Stomach smooth muscle (tissue), 2 donors: ENCODE data around the gene CLEC9A.
"Not testable (repeated sequence)": the region's sequence is repeated elsewhere in the genome, so short reads cannot be mapped to it uniquely, and the experiment has no call there.

Experiments used
- H3K27ac ChIP-seq: one replicate; pipeline ENCODE4 v1.7.0; 2013; ENCODE audit warnings: mild to moderate bottlenecking, low read length, inconsistent platforms
- H3K27me3 ChIP-seq, 2 donors: one replicate each; pipeline ENCODE4 v1.7.0; 2013; ENCODE audit warnings: low read length in 2 of 2; ENCODE audit not compliant: insufficient read depth in 2 of 2, control insufficient read depth in 1 of 2
- H3K36me3 ChIP-seq, 2 donors: one replicate each; pipeline ENCODE4 v1.7.0; 2013; ENCODE audit warnings: low read length in 2 of 2; ENCODE audit not compliant: control insufficient read depth in 2 of 2, insufficient read depth in 2 of 2
- H3K4me1 ChIP-seq: one replicate; pipeline ENCODE4 v1.7.0; 2013; ENCODE audit warnings: low read length; ENCODE audit not compliant: control insufficient read depth, insufficient read depth
- H3K4me3 ChIP-seq, 2 donors: one replicate each; pipeline ENCODE4 v1.7.0; 2013; ENCODE audit warnings: low read length in 2 of 2
- H3K9ac ChIP-seq, 2 donors: one replicate each; pipeline ENCODE4 v1.7.0; 2013; ENCODE audit warnings: low read length in 2 of 2, mild to moderate bottlenecking in 1 of 2
- H3K9me3 ChIP-seq, 2 donors: one replicate each; pipeline ENCODE4 v1.7.0; 2013; ENCODE audit warnings: low read length in 2 of 2; ENCODE audit not compliant: control insufficient read depth in 2 of 2
- donor health status: healthy.
- donor health status: Pancreatic carcinoma.

CLEC9A gene

GRCh38 chr12:10026666-10027065 lies 3.8 kb upstream of the CLEC9A start:
- not testable (repeated sequence) for H3K9me3 ChIP-seq, H3K36me3 ChIP-seq, H3K4me1 ChIP-seq, H3K9ac ChIP-seq, H3K4me3 ChIP-seq, H3K27ac ChIP-seq, H3K27me3 ChIP-seq

DNA sequence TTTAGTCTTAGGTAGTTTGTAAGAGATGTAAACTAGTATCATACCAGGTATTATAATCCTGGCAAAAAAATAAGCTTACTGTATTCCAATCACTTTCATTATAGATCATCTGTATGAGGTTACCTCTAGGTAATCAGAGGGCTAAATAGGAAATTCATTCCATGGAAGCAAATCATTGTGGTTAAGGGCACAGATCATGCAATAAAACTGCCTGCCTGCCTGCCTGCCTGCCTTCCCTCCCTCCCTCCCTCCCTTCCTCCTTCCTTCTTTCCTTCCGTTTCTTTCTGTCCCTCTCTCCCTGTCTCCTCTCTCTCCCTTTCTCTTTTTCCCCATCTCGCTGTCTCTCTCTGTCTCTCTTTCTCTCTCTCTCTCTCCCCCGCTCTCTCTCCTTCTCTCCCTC lies 3.2 kb upstream of the CLEC9A start:
- no peak overlapping the region for H3K4me3 ChIP-seq
- no peak overlapping the region for H3K9ac ChIP-seq
- H3K27me3 ChIP-seq, result no peaks in the 10 kb centered on the region
- H3K4me1 ChIP-seq, result no peaks in the 10 kb centered on the region
- no peaks in the 10 kb centered on the region for H3K9me3 ChIP-seq
- no peaks in the 10 kb centered on the region for H3K36me3 ChIP-seq
- no peak overlapping the region for H3K27ac ChIP-seq

GRCh38 chr12:10027721-10028120 lies 2.8 kb upstream of the CLEC9A start:
- no peak overlapping the region for H3K4me3 ChIP-seq
- H3K27ac ChIP-seq, result no peak overlapping the region
- no peaks in the 10 kb centered on the region for H3K9me3 ChIP-seq

GRCh38 chr12:10031321-10031720 lies 839 bp downstream of the CLEC9A start:
- H3K27me3 ChIP-seq, result no peaks in the 10 kb centered on the region
- no peak overlapping the region for H3K9ac ChIP-seq
- H3K4me1 ChIP-seq, result no peaks in the 10 kb centered on the region
- no peak overlapping the region for H3K27ac ChIP-seq
- H3K9me3 ChIP-seq, result no peaks in the 10 kb centered on the region
- no peak overlapping the region for H3K4me3 ChIP-seq
- no peaks in the 10 kb centered on the region for H3K36me3 ChIP-seq

More at GRCh38 chr12:10027721-10028120, 2.8 kb upstream of the CLEC9A start:
- H3K27me3 ChIP-seq, result no peaks in the 10 kb centered on the region
- H3K36me3 ChIP-seq, result no peaks in the 10 kb centered on the region
- no peaks in the 10 kb centered on the region for H3K4me1 ChIP-seq
- H3K9ac ChIP-seq, result no peak overlapping the region

DNA sequence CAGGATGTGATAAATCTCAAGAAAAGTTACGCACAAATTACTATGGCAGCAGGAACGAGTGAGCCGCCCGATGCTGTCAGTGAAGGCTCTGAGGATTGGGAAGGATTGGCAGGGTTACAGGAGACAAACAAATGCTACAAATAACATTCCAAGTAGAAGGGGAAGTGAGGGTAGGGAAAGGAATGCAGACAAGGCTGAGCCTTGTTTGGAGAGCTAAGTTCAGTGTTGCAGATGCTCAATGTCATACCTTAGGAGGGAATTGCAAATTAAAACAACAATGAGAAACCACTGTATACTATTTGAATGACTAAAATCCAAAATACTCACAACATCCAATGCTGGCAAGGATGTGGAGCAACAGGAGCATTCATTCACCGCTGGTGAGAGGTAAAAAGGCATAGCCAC lies 1.3 kb downstream of the CLEC9A start:
- no peak overlapping the region for H3K9ac ChIP-seq
- no peaks in the 10 kb centered on the region for H3K4me1 ChIP-seq
- no peak overlapping the region for H3K27ac ChIP-seq
- no peak overlapping the region for H3K4me3 ChIP-seq
- no peaks in the 10 kb centered on the region for H3K9me3 ChIP-seq
- H3K27me3 ChIP-seq, result no peaks in the 10 kb centered on the region
- no peaks in the 10 kb centered on the region for H3K36me3 ChIP-seq

GRCh38 chr12:10033783-10034545 lies 3.5 kb downstream of the CLEC9A start:
- Histone ChIP-seq H3K27ac (no peak overlapping the region), H3K4me3 (no peak overlapping the region)

GRCh38 chr12:10042167-10042566 lies 11.7 kb downstream of the CLEC9A start:
- Histone ChIP-seq H3K36me3 (no peaks in the 10 kb centered on the region), H3K27ac (no peak overlapping the region), H3K4me3 (no peak overlapping the region), H3K4me1 (no peaks in the 10 kb centered on the region), H3K9ac (no peak overlapping the region), H3K9me3 (no peaks in the 10 kb centered on the region), H3K27me3 (no peaks in the 10 kb centered on the region)

More at GRCh38 chr12:10033783-10034545, 3.5 kb downstream of the CLEC9A start:
- H3K4me1 ChIP-seq, result no peaks in the 10 kb centered on the region
- H3K9me3 ChIP-seq, result no peaks in the 10 kb centered on the region
- H3K27me3 ChIP-seq, result no peaks in the 10 kb centered on the region
- no peaks in the 10 kb centered on the region for H3K36me3 ChIP-seq
- no peak overlapping the region for H3K9ac ChIP-seq

DNA sequence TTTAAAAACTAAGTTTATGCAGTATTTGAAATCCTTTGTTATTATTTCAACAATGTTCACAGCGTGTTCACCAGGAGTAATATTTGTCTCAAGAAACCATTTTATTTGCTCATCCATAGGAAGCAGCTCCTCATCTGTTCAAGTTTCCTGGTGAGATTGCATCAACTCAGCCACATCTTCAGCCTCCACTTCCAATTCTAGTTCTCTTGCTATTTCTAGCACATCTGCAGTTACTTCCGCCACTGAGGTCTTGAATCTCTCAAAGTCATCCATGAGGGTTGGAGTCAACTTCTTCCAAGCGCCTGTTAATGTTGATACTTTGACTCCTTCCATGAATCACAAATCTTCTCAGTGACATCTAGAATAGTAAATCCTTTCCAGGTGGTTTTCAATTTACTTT lies 18.0 kb downstream of the CLEC9A start:
- H3K4me3 ChIP-seq, result no peak overlapping the region
- H3K9ac ChIP-seq, result no peak overlapping the region
- H3K27me3 ChIP-seq, result no peaks in the 10 kb centered on the region
- no peaks in the 10 kb centered on the region for H3K9me3 ChIP-seq
- H3K4me1 ChIP-seq, result no peaks in the 10 kb centered on the region
- no peaks in the 10 kb centered on the region for H3K36me3 ChIP-seq
- H3K27ac ChIP-seq, result no peak overlapping the region

GRCh38 chr12:10052193-10052913 lies 21.9 kb downstream of the CLEC9A start:
- H3K36me3 ChIP-seq, result no peaks in the 10 kb centered on the region
- no peaks in the 10 kb centered on the region for H3K9me3 ChIP-seq
- H3K27me3 ChIP-seq, result no peaks in the 10 kb centered on the region
- no peak overlapping the region for H3K4me3 ChIP-seq
- H3K9ac ChIP-seq, result no peak overlapping the region
- no peaks in the 10 kb centered on the region for H3K4me1 ChIP-seq
- H3K27ac ChIP-seq, result no peak overlapping the region

DNA sequence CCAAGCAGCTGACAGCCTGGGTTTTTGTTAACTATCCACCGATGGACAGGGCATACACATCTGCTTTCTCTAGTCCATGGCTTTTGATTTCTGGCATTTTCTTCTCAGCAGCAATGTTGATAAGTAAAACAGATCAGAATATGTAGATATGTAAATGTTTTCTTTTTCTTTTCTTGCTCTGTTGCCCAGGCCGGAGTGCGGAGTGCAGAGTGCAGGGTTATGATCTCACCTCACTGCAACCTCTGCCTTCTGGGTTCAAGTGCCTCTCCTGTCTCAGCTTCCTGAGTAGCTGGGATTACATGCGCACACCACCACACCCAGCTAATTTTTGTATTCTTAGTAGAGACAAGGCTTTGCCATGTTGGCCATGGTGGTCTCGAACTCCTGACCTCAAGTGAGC lies 27.9 kb downstream of the CLEC9A start:
- H3K27me3 ChIP-seq, result no peaks in the 10 kb centered on the region
- H3K9me3 ChIP-seq, result no peaks in the 10 kb centered on the region
- H3K36me3 ChIP-seq, result no peaks in the 10 kb centered on the region
- no peaks in the 10 kb centered on the region for H3K4me1 ChIP-seq
- H3K9ac ChIP-seq, result no peak overlapping the region
- no peak overlapping the region for H3K27ac ChIP-seq
- H3K4me3 ChIP-seq, result no peak overlapping the region

DNA sequence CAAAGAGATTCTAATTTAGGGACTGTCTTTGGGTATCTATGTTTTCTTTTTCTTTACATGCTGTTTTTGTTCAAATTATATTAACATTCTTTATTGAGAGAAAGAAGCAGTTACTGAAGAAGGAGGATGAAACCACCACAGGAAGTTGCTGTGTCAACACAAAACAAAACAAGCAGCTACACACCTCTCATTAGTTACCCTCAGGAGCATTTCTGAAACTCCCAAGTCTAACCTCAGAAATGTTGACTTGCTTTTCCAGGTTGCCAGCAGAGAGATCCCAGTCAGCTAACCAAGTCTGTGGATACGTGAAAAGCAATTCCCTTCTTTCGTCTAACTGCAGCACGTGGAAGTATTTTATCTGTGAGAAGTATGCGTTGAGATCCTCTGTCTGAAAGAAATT lies 34.8 kb downstream of the CLEC9A start:
- Histone ChIP-seq H3K27me3 (no peaks in the 10 kb centered on the region), H3K9ac (no peak overlapping the region), H3K27ac (no peak overlapping the region), H3K36me3 (no peaks in the 10 kb centered on the region), H3K9me3 (no peaks in the 10 kb centered on the region), H3K4me3 (no peak overlapping the region), H3K4me1 (no peaks in the 10 kb centered on the region)
